HG02973 (cell line): ENCODE data around the gene MAS1.
"Not testable (repeated sequence)": the region's sequence is repeated elsewhere in the genome, so short reads cannot be mapped to it uniquely, and the experiment has no call there.

Experiments used
- ATAC-seq: cut with Tn5 transposase; IDR thresholded peaks from one replicate; pipeline ENCODE4 v1.9.1; 2021; ENCODE audit warnings: moderate library complexity; ENCODE audit not compliant: unreplicated experiment

MAS1 gene

GRCh38 chr6:159915397-159915796 lies 24.6 kb downstream of the MAS1 start:
- ATAC-seq = no peak

- no peak for ATAC-seq
These were observed 25.4 kb downstream of the MAS1 start for GRCh38 chr6:159916237-159916636.

DNA sequence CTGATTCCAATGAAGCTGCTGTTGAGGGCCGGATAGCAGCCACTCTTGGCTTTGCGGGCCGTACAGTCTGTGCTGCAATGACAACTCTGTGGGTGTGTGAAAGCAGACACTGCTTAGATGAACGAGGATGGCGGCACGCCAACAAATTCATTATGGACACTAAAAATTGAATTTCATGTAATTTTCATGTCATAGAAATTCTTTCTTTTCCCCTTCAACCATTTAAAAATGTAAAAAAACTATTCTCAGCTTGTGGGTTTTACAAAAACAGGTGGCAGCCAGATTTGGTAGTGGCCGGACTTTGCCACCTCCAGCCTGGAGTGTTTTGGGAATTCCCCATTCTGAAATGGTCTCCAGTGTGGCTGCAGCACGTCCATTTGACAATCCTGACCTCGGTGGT lies 26.0 kb downstream of the MAS1 start:
- ATAC-seq = no peak

GRCh38 chr6:159919011-159919511 lies 28.3 kb downstream of the MAS1 start:
- ATAC-seq = no peak

DNA sequence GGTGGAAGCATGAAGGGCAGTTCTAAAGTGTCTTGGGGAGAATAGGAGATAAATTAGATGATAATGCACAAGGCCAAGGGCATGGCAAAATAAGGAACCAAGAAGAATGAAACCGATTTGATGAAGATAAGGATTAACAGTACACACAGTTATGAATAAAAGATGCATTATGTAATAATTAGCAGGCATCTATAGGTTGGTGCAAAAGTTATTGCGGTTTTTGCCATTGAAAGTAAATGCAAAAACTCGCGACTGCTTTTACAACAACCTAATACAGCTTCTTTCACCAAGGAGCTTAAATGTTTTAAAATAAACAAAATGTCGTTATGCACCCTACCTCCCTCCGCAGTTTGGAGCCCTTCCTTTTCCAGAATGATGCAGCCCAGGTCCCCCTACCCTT lies 29.0 kb downstream of the MAS1 start:
- ATAC-seq = no peak

GRCh38 chr6:159924150-159924549 lies 33.4 kb downstream of the MAS1 start:
- not testable (repeated sequence) for ATAC-seq

- ATAC-seq = no peak
These were observed 35.9 kb downstream of the MAS1 start for GRCh38 chr6:159926542-159927203.

- ATAC-seq = no peak
These were observed 39.0 kb downstream of the MAS1 start for GRCh38 chr6:159929819-159930218.

DNA sequence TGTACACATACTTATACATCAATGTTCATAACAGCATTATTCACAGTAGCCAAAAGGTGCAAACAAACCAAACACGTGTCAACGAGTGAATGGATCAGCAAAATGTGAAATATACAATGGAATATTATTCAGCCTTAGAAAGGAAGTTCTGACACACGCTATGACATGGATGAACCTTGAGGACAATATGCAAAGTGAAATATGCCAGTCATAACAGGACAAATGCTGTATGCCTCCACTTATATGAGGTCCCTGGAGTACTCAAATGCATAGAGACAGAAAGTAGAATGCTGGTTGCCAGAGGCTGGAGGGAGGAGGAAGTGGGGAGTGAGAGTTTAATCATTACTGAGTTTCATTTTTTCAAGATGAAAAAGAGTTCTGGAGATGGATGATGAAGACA lies 40.3 kb downstream of the MAS1 start:
- ATAC-seq = peak; percentile 95

DNA sequence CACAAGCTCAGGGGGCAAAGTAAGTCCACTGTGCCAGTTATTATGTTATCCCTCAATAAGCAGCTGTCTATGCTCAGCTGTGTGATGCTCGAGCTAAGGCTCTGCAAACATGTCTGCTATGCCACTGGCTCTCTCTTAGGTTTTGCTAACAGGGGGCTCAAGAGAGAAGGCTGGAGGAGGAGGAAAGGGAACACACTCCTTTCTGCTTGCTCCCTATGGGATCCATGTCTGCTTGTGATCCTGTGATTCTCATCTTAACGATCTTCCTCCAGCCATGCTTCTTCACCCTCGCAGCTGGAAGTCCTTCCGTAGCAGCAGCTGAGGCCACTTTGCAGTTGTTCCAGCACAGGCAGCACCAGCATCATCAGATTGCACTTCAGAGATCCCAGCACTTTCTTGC lies 41.1 kb downstream of the MAS1 start:
- no peak for ATAC-seq

DNA sequence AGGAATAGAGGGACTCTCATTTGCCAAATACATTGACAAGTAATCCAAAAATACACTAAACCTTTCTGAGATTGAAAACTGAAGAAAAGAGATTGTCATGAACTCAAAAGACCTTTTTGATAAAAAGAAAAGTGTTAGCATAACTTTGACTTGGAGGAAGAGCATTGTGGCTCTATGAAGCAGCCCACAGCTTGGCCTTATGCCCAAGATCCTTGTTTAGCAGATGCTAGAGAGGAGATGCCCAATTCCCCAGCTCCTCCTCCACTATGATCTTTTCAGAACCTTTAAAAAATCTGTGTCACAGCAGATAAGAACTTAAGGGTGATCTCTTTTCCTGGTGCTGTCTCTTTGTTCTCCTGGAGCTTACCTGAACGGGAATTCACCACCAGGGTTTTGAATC lies 42.3 kb downstream of the MAS1 start:
- ATAC-seq = no peak

GRCh38 chr6:159934181-159934580 lies 43.4 kb downstream of the MAS1 start:
- no peak for ATAC-seq

- no peak for ATAC-seq
These were observed 44.3 kb downstream of the MAS1 start for GRCh38 chr6:159935065-159935464.

GRCh38 chr6:159935633-159936032 lies 44.8 kb downstream of the MAS1 start:
- no peak for ATAC-seq

GRCh38 chr6:159939591-159940016 lies 48.8 kb downstream of the MAS1 start:
- ATAC-seq = no peak
